Transverse colon (tissue), 4 donors: ENCODE results near the gene CPTP. TPM values are rescaled to one million over a fixed set of nuclear protein-coding genes. Genes with fewer than 3 reads are reported as not detected.

Experiments used
- DNase-seq: peaks from one replicate; pipeline ENCODE4 v3.0.0-alpha.2; 2019
- H3K27ac ChIP-seq, 4 donors: fragments of 200-600 bp; sonication (generic); 2 replicates each; pipeline ENCODE4 v1.5.1; 2016 to 2018; ENCODE audit warnings: inconsistent platforms in 4 of 4
- H3K27me3 ChIP-seq: fragments of 200-600 bp; sonication (generic); 2 replicates; pipeline ENCODE4 v1.5.1; 2017; ENCODE audit warnings: inconsistent platforms
- H3K36me3 ChIP-seq, 4 donors: fragments of 200-600 bp; sonication (generic); 2 replicates each; pipeline ENCODE4 v1.5.1; 2017 to 2019; ENCODE audit warnings: inconsistent platforms in 4 of 4
- H3K4me1 ChIP-seq, 4 donors: fragments of 200-600 bp; sonication (generic); 2 replicates each; pipeline ENCODE4 v1.5.1; 2017 to 2020; ENCODE audit warnings: inconsistent platforms in 4 of 4
- H3K4me3 ChIP-seq, 4 donors: fragments of 200-600 bp; sonication (generic); 1 replicate in 1 of 4; 2 replicates in 3 of 4; pipeline versions ENCODE4 v1.5.1 to v1.6.1; 2017 to 2019; ENCODE audit warnings: inconsistent platforms in 4 of 4
- H3K9me3 ChIP-seq, 2 donors: fragments of 200-600 bp; sonication (generic); 2 replicates each; pipeline ENCODE4 v1.5.1; 2017 to 2019; ENCODE audit warnings: inconsistent platforms in 2 of 2
- EP300 ChIP-seq: sonication (generic); formaldehyde crosslinking; IDR thresholded peaks from one replicate; pipeline ENCODE4 v1.6.1; 2017; ENCODE audit warnings: antibody characterized with exemption, low read depth
- POLR2A ChIP-seq: fragments of 450-650 bp; IDR thresholded peaks from one replicate; pipeline ENCODE4 v1.6.1; 2016; ENCODE audit warnings: antibody characterized with exemption, mild to moderate bottlenecking, moderate library complexity
- POLR2AphosphoS5 ChIP-seq, 3 donors: sonication (generic); formaldehyde crosslinking; IDR thresholded peaks; one replicate each; pipeline ENCODE4 v1.6.1; 2016; ENCODE audit warnings: antibody characterized with exemption in 3 of 3
- WGBS, 2 donors: methylation state at CpG; one replicate each; pipeline ENCODE4 v1.1.5; 2018; ENCODE audit warnings: low coverage in 1 of 2; 5-methylcytosine and 5-hydroxymethylcytosine counted together
- in situ Hi-C, 4 donors: fragments of 200-750 bp; cut with MboI; loops; one replicate each; pipeline versions ENCODE4 v1.15.0 to v1.15.1; 2017; ENCODE audit warnings: low sequenced_read_pairs in 3 of 4, low pct_ligation_motif_present in 1 of 4, low pct_unique_long_range_greater_than_20kb in 1 of 4
- intact Hi-C: fragments of 100-400 bp; cut with DNase I; formaldehyde crosslinking; loops from one replicate; pipeline ENCODE4 v1.15.1; 2023; ENCODE audit warnings: low total_unique reads
- small RNA-seq, 4 donors: library from RNA; depleted of rRNA; stranded (forward); fragments of <200 nt; gene quantifications; one replicate each; pipeline ENCODE3, GENCODE V24; 2016
- total RNA-seq, 4 donors: library from RNA; depleted of rRNA; stranded (reverse); fragments of >200 nt; gene quantifications; one replicate each; pipeline ENCODE4 v1.1.0, GENCODE V29; 2016
- TF ChIP-seq, protein P1 (sequence below), 5 experiments: fragments of 200-600 bp in 3 of 5; fragments of 450-650 bp in 2 of 5; sonication (generic) in 3 of 5; IDR thresholded peaks; 1 replicate in 2 of 5; 2 replicates in 3 of 5; pipeline ENCODE4 v1.5.1; 2016 to 2017; ENCODE audit warnings: antibody characterized with exemption in 5 of 5, inconsistent platforms in 3 of 5, mild to moderate bottlenecking in 2 of 5, moderate library complexity in 1 of 5

The CPTP gene
- total RNA-seq, 4 donors from 2014 or later = 48.0 to 134 (median 77.7) TPM

GRCh38 chr1:1377540-1378205, 53.1 kb downstream of the CPTP start:
- intact Hi-C loops (loop anchor here (10.0 kb wide), 1 partner anchor 363 kb away; the partner anchor contains the start of gene ISG15), in situ Hi-C loops (no loop called here)

More at GRCh38 chr1:1377540-1378205, 53.1 kb downstream of the CPTP start:
- peaks cover 16 to 22% (median 19%) of the 10 kb centered on the region in 4 donors for H3K4me1 ChIP-seq
- no peak for TF ChIP-seq EP300
- no peak for TF ChIP-seq POLR2A
- TF ChIP-seq POLR2AphosphoS5 (IDR thresholded peaks at IDR 0.05) = no peak
- TF ChIP-seq, protein P1, sequence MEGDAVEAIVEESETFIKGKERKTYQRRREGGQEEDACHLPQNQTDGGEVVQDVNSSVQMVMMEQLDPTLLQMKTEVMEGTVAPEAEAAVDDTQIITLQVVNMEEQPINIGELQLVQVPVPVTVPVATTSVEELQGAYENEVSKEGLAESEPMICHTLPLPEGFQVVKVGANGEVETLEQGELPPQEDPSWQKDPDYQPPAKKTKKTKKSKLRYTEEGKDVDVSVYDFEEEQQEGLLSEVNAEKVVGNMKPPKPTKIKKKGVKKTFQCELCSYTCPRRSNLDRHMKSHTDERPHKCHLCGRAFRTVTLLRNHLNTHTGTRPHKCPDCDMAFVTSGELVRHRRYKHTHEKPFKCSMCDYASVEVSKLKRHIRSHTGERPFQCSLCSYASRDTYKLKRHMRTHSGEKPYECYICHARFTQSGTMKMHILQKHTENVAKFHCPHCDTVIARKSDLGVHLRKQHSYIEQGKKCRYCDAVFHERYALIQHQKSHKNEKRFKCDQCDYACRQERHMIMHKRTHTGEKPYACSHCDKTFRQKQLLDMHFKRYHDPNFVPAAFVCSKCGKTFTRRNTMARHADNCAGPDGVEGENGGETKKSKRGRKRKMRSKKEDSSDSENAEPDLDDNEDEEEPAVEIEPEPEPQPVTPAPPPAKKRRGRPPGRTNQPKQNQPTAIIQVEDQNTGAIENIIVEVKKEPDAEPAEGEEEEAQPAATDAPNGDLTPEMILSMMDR (IDR thresholded peaks at IDR 0.05) = no peak
- H3K4me3 ChIP-seq = no peak overlapping the region
- WGBS, 2 donors = 95 to 96% methylated on average over 10 to 16 of the region's 16 CpGs
- H3K9me3 ChIP-seq = no peaks in the 10 kb centered on the region
- no peaks in the 10 kb centered on the region for H3K27me3 ChIP-seq
- DNase-seq = no peak
- H3K27ac ChIP-seq = no peak overlapping the region
- no peaks in the 10 kb centered on the region for H3K36me3 ChIP-seq

Small RNAs within 50 kb of the gene (small RNA-seq; reads per million reads assigned to genes)
- 0 to 0.53 (median 0.26) reads per million in 4 donors for gene MIR6726

Other genes starting within 250 kb of the CPTP start
- 100 to 1,000 TPM in 1 of 4 donors, 10 to 100 TPM in 3; 23.6 to 108 (median 47.3) TPM for gene C1orf159, start 208.7 kb upstream of the CPTP start, total RNA-seq
- under 1 TPM in 2 of 4 donors, not detected in 2; 0.40 to 0.48 TPM for gene TTLL10, start 150.9 kb upstream of the CPTP start, total RNA-seq
- 1 to 10 TPM in 2 of 4 donors, not detected in 2; 3.3 to 7.9 TPM for gene TNFRSF18, start 118.2 kb upstream of the CPTP start, total RNA-seq
- gene TNFRSF4, start 110.6 kb upstream of the CPTP start, total RNA-seq = 1 to 10 TPM in 1 of 4 donors, under 1 TPM in 1, not detected in 2; 0.55 to 4.8 TPM
- 100 to 1,000 TPM; 153 to 267 (median 226) TPM for gene SDF4, start 92.8 kb upstream of the CPTP start, total RNA-seq
- gene B3GALT6, start 92.6 kb upstream of the CPTP start, total RNA-seq = 10 to 100 TPM in 3 of 4 donors, 1 to 10 TPM in 1; 8.5 to 24.9 (median 12.2) TPM
- gene C1QTNF12, start 78.1 kb upstream of the CPTP start, total RNA-seq = 10 to 100 TPM in 3 of 4 donors, not detected in 1; 11.9 to 52.8 (median 15.7) TPM
- gene UBE2J2, start 50.9 kb upstream of the CPTP start, total RNA-seq = 100 to 1,000 TPM in 1 of 4 donors, 10 to 100 TPM in 3; 49.6 to 110 (median 59.1) TPM
- gene SCNN1D, start 44.4 kb upstream of the CPTP start, total RNA-seq = 1 to 10 TPM; 1.5 to 3.5 (median 2.4) TPM
- gene ACAP3, start 16.9 kb upstream of the CPTP start, total RNA-seq = 100 to 1,000 TPM in 2 of 4 donors, 10 to 100 TPM in 2; 52.4 to 190 (median 99.5) TPM
- gene PUSL1, start 16.2 kb upstream of the CPTP start, total RNA-seq = 10 to 100 TPM in 3 of 4 donors, 1 to 10 TPM in 1; 7.0 to 35.9 (median 20.5) TPM
- 100 to 1,000 TPM; 118 to 424 (median 140) TPM for gene INTS11, start 142 bp upstream of the CPTP start, total RNA-seq
- gene TAS1R3, start 6.5 kb downstream of the CPTP start, total RNA-seq = 1 to 10 TPM in 2 of 4 donors, under 1 TPM in 1, not detected in 1; 0.40 to 2.0 (median 1.9) TPM
- gene DVL1, start 24.6 kb downstream of the CPTP start, total RNA-seq = 100 to 1,000 TPM; 103 to 182 (median 115) TPM
- gene MXRA8, start 33.8 kb downstream of the CPTP start, total RNA-seq = 100 to 1,000 TPM in 1 of 4 donors, 10 to 100 TPM in 3; 31.1 to 145 (median 57.1) TPM
- 100 to 1,000 TPM; 110 to 197 (median 167) TPM for gene AURKAIP1, start 50.4 kb downstream of the CPTP start, total RNA-seq
- 100 to 1,000 TPM; 169 to 657 (median 349) TPM for gene CCNL2, start 74.5 kb downstream of the CPTP start, total RNA-seq
- gene MRPL20, start 82.5 kb downstream of the CPTP start, total RNA-seq = 100 to 1,000 TPM in 1 of 4 donors, 10 to 100 TPM in 3; 40.0 to 183 (median 97.0) TPM
- gene ANKRD65, start 96.5 kb downstream of the CPTP start, total RNA-seq = 1 to 10 TPM in 3 of 4 donors, under 1 TPM in 1; 0.80 to 4.5 (median 1.9) TPM
- 10 to 100 TPM; 29.4 to 82.0 (median 51.6) TPM for gene VWA1, start 110.9 kb downstream of the CPTP start, total RNA-seq
- gene ATAD3C, start 124.9 kb downstream of the CPTP start, total RNA-seq = 1 to 10 TPM in 1 of 4 donors, under 1 TPM in 2, not detected in 1; 0.75 to 1.3 (median 1.00) TPM
- gene ATAD3B, start 147.0 kb downstream of the CPTP start, total RNA-seq = 100 to 1,000 TPM in 1 of 4 donors, 10 to 100 TPM in 3; 15.6 to 269 (median 39.2) TPM
- gene ATAD3A, start 187.4 kb downstream of the CPTP start, total RNA-seq = 10 to 100 TPM; 14.6 to 34.4 (median 20.4) TPM
- gene TMEM240, start 215.8 kb downstream of the CPTP start, total RNA-seq = 10 to 100 TPM in 1 of 4 donors, 1 to 10 TPM in 2, not detected in 1; 3.8 to 27.3 (median 4.2) TPM